HG02870 (cell line): ENCODE measurements around the gene SSB.
"Not testable (repeated sequence)": the region's sequence is repeated elsewhere in the genome, so short reads cannot be mapped to it uniquely, and the experiment has no call there.

Experiments
- ATAC-seq: cut with Tn5 transposase; IDR thresholded peaks from one replicate; pipeline ENCODE4 v1.9.1; 2021; ENCODE audit warnings: mild to moderate bottlenecking, moderate library complexity; ENCODE audit not compliant: unreplicated experiment

Gene SSB

GRCh38 chr2:169781249-169782013 lies 17.2 kb upstream of the SSB start:
- no peak for ATAC-seq

GRCh38 chr2:169782513-169782912 lies 16.2 kb upstream of the SSB start:
- ATAC-seq: no peak

GRCh38 chr2:169790581-169790980 lies 8.1 kb upstream of the SSB start:
- no peak for ATAC-seq

- no peak for ATAC-seq
Observed at GRCh38 chr2:169795181-169795580, 3.5 kb upstream of the SSB start.

GRCh38 chr2:169796441-169796840 lies 2.2 kb upstream of the SSB start:
- no peak for ATAC-seq

- ATAC-seq: no peak
Observed at GRCh38 chr2:169797601-169798000, 1.1 kb upstream of the SSB start.

GRCh38 chr2:169798397-169798717 lies 314 bp upstream of the SSB start:
- ATAC-seq: no peak

- no peak for ATAC-seq
Observed at GRCh38 chr2:169803480-169803879, 4.8 kb downstream of the SSB start.

- ATAC-seq: no peak
Observed at GRCh38 chr2:169806586-169806985, 7.9 kb downstream of the SSB start.

GRCh38 chr2:169808221-169808620 lies 9.6 kb downstream of the SSB start:
- ATAC-seq: no peak

- no peak for ATAC-seq
Observed at GRCh38 chr2:169815849-169816248, 17.2 kb downstream of the SSB start.

- ATAC-seq: not testable (repeated sequence)
Observed at GRCh38 chr2:169816961-169817360, 18.3 kb downstream of the SSB start.

- ATAC-seq: not testable (repeated sequence)
Observed at GRCh38 chr2:169817369-169817768, 18.7 kb downstream of the SSB start.

- no peak for ATAC-seq
Observed at GRCh38 chr2:169818241-169818640, 19.6 kb downstream of the SSB start.

GRCh38 chr2:169819106-169819505 lies 20.4 kb downstream of the SSB start:
- no peak for ATAC-seq

GRCh38 chr2:169820101-169820500 lies 21.4 kb downstream of the SSB start:
- ATAC-seq: not testable (repeated sequence)

- no peak for ATAC-seq
Observed at GRCh38 chr2:169822036-169822435, 23.4 kb downstream of the SSB start.

- ATAC-seq: no peak
Observed at GRCh38 chr2:169822785-169823392, 24.2 kb downstream of the SSB start.

GRCh38 chr2:169823996-169824372 lies 25.3 kb downstream of the SSB start:
- ATAC-seq: no peak

- ATAC-seq: peak; percentile 60
Observed at GRCh38 chr2:169824373-169825333, 26.0 kb downstream of the SSB start, which contains the start of gene METTL5. METTL5 (minus strand) TSS chr2:169824905; CDS start chr2:169824597, 308 bp downstream.
